Stimulated activated CD4-positive, alpha-beta T cell treated with anti-CD3 and anti-CD28 coated beads, Interleukin-15, amount 100 ng/mL, for 1 hour (primary cell): ENCODE results near the gene PNPLA8.
A peak's percentile ranks its signal among the peaks of the same experiment; 100 is the strongest.
"Not testable (repeated sequence)": the region's sequence is repeated elsewhere in the genome, so short reads cannot be mapped to it uniquely, and the experiment has no call there.

Source experiments
- DNase-seq, 2 donors: peaks; one replicate each; pipeline ENCODE4 v3.0.0-alpha.2; 2020; ENCODE audit warnings: low read depth in 1 of 2, low spot score in 1 of 2

Gene PNPLA8

DNA sequence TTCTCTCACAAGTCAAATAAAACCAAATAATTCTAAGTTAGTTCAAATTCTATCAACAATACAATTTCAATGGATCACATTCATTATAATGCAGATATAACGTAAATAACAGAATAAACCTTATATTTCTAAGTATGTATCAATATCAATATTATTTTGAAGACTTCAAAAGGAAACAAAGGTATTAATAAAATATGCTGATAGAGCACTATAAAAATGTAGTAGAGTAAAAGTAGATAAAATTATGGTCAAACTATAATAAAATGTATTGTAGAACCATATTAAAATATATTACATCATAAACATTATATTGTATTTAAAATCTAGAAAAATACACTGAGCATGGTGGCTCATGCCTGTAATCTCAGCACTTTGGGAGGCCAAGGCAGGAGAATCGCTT lies 46.2 kb downstream of the PNPLA8 start:
- no peak for DNase-seq

DNA sequence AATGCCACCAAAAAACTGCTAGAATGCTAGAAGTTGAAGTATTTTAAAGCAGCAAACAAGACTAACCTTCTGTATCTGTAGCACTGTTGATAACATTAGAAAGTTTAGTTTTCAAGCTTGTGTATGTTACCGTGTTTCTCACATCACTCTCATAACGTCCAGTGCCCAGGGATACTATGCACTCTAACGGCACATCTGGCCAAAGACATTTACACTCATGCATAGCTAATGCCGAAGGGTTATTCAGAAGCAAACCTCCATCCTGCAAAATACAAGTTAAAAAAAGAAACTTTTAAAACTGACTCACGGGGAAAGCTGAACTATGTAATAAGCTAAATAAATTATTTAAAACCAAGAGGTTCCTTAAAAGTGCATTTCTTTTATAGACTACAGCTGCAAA lies 46.8 kb downstream of the PNPLA8 start:
- no peak for DNase-seq

DNA sequence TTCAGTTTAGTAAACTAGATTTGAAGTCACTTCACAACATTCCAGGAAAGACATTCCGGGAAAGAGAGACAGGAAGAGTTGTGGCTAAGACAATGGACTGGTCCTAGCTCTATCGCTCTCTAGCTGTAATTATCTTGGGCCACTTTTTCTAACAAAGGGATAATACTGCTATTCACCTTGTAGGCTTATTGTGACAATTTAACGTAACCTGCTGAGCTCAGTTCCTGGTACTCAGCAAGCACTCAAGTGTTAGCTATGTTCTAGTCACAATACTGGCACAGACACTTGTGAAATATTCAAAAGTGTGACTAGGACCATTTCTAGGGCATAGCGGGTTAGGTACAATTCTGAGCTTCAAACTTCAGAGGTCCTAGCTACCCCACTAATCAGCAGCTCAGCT lies 57.7 kb downstream of the PNPLA8 start:
- DNase-seq: no peak

DNA sequence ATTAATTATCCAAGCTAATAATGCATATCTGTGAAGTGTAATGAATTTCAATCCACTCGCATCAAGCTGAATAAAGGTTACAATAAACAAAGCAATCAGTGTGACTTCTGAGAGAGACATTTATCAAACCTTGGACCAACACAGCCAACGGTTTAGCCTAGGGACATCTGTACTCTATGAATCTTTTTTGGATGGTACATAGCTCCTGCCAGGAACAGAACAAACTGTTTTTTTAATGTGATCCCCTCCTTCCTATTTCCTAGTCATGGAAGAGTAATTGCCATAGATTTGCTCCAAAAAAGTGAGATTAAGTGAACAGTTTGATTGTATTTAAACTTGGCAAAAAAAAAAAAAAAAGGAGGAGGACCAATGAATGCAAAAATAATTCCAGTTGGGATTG lies 58.5 kb downstream of the PNPLA8 start:
- no peak for DNase-seq

DNA sequence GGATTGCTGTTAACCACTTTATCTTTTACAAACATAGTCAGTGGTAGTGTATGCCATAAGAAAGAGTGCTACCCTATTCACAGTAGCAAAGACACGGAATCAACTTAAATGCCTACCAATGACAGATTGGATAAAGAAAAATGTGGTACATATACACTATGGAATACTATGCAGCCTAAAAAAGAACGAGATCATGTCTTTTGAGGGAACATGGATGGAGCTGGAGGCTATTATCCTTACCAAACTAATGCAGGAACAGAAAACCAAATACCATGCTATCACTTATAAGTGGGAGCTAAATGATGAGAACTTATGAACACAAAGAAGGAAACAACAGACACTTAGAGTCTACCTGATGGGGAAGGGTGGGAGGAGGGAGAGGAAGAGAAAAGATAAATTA lies 59.6 kb downstream of the PNPLA8 start:
- not testable (repeated sequence) for DNase-seq

DNA sequence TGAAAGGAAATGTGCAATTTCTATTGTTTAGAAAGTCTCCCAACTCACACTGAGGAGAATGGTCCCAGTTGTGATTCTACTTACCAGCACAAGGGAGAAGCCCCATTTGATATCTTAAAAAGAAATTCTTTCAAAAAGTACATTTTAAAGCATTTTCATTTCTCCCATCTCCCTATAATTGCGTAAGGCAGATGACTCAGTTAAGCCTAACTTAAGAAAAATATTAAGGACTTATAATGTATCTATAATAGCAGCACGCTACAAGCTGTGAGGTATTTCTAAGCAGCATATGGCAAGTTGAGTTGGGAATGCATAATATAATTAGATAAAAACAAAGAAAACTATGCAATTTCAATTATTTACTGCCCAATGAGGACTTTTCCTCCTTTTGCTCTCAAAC lies 61.2 kb downstream of the PNPLA8 start:
- no peak for DNase-seq

DNA sequence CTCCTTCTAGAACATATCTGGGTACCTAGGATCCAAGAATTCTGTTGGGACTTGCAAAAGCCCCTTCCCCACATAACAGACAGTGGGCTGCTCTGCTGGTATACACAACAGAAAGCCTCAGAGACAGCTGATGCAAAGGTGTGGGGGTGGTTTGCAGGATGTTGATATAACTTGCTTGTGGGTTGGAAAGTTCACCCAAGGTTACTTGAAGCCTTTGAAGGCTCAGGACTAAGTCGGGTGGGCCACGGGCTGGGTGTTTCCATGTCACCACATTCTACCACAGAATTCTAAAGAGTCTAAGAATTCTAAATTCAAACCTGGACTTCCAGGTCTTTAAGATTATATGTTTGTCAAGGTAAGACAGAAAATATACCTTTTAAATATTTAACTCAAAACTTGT lies 62.3 kb downstream of the PNPLA8 start:
- no peak for DNase-seq

DNA sequence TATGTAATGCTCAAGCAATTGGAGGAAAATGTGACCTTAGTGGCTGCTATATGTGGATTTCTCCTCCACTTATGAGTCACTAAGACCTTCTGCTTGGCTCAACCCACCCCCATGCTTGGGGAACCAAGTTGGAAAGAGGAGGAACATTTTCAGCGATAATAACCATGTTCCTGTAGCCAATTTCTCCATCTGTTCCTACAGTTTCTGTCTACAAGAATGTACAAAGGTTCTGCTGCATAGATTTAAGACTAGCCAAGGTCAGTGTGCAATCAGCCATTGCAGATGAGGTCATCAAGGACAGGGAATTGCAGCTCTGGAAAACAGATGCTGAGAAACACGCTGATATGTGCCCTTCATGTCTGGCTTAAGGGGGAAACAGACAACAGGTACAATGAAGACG lies 64.1 kb downstream of the PNPLA8 start:
- no peak for DNase-seq

DNA sequence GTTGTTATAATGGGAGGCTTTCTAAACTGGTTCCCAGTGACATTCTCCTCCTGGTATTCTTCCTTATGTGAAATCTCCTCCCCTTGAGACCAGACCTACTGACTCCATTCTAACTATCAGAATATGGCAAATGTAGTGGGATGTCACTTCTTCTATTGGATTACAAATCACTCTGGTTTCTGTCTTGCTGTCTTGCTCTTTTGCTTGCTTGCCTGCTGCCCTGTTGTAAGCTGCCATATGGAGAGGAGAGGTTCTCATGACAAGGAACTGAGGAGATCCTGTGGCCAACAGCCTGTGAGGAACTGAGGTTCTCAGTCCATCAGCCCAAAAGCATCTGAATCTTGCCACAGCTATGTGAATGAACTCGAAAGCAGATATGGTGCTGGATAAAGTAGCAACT lies 65.0 kb downstream of the PNPLA8 start:
- no peak for DNase-seq

DNA sequence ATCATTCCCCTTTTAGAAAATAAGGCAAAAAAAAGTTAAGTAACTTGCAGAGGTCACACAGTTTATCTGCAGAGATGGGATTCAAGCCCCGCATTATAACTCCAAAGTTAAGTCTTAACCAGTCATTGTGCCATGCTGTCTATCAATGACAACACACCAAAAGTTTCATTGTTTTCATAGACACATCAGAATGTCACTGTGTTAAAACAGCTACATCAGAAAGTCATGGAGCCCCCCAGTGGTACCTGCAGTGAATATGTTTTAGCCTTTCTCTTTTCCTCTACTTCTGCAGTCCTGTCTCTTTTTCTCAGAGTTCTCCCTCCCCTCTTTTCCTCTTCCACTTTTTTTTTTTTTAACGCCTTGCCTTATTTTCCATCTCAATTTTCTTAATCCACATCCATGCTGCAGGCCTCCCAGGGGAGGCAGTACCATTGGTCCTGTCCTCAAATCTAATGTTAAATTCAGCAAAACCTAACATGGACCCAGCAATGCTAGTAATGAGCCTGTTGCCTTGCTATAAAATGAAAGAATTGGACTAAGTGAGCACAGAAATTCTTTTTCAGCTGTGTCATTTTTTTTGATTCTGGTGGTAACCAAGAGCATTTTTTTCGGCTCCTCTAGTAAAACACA lies 65.9 kb downstream of the PNPLA8 start:
- DNase-seq: no peak

DNA sequence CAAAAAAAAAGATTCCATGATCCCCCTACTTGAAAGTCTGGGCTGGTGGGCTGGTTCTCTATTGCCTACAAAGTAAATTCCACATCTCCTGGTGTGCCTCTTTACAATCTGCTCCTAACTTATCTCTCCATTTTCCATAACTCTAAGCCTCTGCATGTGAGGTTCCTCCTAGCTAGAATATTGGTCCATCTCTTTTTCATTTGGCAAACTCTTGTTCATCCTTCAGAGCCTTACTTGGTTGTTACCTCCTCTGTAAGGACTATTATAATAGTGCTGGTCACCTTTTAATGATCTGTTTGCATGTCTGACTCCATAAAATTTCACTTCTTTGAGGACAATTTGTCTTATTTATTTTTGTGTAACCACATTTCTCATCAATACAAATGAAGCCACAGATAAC lies 68.1 kb downstream of the PNPLA8 start:
- no peak for DNase-seq

DNA sequence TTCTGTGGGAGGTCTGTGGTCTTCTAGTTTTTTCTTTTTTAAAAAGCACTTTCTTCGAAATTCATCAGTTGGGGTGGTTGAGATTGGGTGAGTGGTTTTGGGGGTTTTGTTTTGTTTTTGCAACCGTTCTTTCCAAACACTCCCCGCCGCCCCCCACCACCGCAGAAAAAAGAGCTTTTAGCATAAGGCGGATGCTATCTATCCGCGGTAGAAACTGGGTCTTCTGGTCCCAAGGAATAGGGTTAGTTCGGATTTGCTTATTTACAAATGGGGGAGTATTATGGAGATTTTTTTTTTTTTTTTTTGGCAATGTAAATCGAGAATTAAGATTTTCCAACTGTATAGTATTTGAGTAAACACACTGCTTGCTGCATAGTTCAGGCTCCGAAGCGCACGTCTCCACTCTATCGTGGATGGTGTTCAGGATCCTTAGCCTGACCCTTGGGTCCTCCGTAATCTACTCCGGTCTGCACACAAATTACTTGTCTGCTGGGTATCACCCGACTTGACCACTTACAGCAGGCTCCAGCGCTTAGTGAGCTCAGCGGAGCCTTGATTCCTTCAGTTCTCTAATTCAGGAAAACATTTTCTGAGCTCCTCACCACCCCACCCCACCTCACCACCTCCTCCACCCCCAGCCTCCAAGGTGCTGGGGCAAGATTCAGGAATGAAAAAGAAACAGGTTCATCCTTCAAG lies 68.9 kb downstream of the PNPLA8 start:
- no peak for DNase-seq

DNA sequence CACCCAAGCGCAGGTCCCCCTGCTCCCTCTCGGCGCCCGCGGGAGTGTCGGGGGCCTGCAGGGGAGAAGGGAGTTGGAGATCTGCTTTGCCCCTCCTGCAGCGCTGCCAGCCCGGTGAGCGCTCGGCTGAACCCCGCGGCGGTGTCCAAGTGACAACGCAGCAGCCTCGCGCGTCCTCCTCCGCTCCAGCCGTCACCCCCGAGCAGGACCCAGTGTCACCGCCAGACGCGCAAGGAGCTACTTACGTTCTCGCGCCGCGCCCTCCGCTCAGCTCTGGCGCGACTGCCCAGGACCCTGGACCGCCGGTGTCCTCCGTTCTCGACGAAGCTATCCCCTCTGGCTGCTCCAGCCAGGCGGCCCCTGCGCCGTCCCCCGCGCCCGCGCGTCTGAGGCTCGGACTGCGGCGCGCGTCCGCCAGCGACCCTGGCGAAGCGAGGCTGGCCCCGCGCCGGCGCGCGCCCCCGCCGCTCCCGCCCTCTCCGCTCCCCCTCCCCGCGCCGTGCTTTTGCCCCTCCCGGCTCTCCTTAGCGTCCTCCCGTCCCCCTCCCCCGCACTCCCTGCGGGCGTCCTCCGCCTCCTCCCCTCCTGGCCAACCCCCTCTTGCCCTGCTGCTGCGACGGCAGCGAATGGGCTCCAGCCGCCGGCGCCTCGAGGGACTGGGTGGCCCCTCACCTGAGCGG lies 69.8 kb downstream of the PNPLA8 start, which contains the start of gene NRCAM:
TSS of gene NRCAM (minus strand) at position 439 of the 680 bp plus-strand sequence. CDS start 216,372 bp downstream, outside the sequence.
- peak in 1 of 2 donors; percentile 8 for DNase-seq

DNA sequence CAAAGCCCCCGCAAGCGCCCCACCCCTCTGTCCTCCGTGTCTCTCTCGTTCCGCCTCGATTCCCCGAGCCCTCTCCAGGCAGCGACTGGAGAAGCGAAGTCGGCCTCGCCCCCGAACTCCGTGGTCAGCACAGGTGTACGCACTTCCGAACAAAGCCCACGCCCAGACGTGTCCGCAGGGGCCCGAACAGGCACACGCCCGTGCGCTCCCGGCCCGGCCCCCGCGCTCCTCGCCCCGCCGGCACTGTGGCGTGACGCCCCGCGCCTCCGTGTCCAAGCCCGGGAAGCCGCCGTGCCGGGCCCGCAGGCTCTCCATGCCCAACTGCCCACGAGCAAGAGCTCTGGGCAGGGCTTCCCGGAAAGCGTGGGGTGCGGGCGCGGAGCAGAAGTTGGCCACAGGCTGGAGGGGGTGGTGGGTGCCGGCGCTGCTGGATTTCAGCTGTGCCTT lies 70.4 kb downstream of the PNPLA8 start:
- DNase-seq: no peak

DNA sequence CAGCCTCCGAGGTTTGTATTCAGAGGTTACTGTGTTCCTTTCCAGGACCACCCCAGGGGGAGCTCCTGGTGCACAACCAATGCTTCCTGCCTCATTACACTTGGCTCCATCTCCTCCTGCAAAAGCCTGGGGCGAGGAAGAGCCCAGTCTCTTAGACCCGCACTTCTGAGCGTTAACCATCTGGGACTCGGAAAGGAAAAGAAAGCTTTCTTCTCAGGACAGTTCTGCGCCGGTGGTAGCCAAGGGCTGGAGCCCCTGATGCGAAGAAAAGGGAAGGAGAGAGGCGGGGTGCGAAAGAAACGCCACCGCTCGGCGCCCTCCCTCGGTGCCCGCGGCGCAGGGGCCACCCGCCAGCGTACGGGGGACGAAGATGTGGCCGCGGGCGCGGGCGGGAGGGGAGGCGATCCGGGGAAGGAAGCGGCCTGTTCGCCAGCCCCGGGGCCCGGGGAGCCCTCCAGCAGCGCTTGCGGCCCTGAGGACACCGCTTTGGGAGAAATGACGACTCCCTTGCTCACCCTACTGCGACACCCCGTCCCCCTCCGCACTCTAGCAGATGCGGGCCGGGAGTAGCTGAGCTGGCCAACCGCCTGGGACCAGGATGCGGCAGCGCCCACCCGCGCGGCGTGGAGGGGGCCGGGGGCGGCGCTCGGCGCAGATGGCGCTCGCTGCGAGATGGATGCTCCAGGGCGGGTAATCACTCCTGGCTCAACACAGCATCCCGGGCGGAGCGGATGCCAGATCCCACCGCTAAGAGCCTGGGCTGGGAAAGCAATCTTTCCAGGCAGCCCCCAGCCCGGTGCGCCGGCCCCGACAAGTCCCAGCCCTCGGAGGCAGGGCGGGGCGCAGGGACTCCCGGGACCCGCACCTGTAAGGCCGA lies 71.0 kb downstream of the PNPLA8 start:
- DNase-seq: no peak

DNA sequence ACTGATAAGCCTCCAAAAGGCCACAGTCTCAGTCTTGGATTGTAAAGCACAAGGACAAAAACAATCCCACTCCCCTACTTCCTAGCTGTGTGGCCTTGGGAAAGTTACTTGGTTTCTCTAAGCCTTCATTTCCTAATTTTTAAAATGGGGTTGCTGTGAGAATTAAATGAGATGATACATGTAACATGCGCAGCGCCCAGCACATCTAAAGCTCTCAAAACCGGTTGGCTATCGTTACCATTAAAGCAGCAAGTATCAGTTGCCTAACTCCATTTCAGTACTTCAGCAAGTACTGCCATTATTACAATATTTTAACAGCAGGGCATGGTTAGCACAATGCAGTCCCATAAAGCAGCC lies 71.6 kb downstream of the PNPLA8 start:
- DNase-seq: no peak

DNA sequence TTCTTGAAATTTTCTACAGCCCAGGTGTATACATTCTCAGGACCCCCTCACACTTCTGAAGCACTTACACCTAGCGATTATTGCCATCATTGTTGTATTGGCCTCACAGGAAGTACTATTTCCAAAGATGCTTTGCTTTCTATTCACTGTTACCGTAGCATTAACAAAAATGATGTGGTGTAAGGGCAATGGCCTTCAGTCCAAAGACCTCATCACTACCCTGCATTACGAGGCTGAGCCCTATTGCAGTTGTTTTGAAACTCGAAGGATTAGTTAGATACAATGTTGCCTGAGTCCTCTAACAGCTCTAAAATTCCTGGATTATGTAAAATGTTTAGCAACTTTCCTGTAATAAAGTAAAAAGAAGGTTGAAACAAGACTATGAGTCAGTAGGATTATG lies 72.6 kb downstream of the PNPLA8 start:
- no peak for DNase-seq

DNA sequence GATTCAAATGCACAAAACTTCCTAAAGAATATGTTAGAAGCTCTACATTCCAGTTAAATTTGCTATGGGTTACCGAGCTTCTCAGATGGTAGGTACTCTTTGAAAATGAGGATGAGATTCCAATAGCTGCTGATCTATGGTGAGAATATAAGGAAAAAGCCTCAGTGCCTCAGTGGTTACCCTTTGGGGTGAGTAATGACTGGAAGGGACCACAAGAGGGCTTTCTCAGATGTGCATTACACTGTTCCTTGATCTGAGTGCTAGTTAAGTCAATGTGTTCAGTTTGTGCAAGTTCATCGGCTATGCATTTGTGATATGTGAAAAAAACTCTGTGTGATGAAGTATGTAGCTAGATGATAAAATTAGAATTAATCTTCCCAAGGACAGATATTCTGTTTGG lies 73.2 kb downstream of the PNPLA8 start:
- DNase-seq: no peak

DNA sequence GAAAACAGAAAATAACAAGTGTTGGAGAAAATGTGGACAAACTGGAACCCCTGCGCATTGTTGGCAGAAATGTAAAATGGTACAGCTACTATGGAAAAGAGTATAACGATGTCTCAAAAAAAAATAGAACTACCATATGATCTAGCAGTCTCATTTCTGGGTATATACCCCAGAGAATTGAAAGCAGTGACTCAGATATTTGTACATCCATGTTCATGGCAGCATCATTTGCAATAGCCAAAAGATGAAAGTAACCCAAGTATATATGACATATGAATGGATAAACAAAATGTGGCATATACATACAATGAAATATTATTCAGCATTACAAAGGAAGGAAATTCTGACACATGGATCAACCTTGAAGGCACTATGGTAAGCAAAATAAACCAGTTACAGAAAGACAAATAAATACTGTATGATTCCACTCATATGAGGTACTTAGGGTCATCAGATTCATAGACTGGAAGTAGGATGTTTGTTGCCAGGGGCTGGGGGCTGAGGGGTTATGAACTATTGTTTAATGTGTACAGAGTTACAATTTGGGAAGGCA lies 74.6 kb downstream of the PNPLA8 start:
- no peak for DNase-seq

DNA sequence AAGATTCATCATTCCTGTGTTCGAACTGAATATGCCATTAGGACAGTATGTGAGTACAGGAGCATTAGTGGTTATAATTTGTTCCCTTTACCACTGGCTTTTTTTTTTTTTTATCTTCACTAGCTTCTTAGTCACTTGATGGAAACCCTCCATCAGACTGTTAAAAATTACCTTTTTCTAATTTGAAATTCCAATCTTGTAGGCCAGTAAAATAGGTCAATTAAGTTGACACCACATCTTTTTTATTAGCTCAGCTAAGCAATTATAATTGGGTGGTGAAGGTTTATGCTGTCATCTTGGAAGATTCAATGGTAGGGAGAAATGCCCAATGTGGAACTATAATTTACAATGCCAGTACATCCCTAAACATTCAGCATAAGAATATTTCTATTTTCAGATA lies 75.8 kb downstream of the PNPLA8 start:
- no peak for DNase-seq

DNA sequence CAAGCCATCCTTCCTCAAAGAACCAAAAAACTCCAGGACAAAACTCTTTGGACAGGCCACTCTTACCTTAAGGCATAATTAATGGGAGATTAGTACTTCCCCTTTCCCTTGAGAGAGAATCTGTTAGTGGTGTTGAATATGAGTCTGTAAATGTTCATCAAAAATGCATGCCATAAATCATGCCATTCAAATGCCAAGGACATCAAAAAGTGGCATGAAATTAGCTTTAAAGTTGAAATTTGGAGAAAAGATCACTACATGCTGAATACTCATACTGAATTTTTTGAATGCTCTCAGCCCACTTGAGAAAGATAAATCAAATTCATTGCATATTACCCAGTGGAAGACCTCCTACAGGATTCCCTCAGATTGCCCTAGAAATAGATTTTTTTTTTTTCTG lies 76.4 kb downstream of the PNPLA8 start:
- no peak for DNase-seq
